ENCODE results near the gene SMAD4. TPM values are rescaled to one million over a fixed set of nuclear protein-coding genes. Genes with fewer than 3 reads are reported as not detected.
"Not testable (repeated sequence)": the region's sequence is repeated elsewhere in the genome, so short reads cannot be mapped to it uniquely, and the experiment has no call there.

Gene SMAD4
- 92.9 and 196 TPM in 2 replicates for total RNA-seq

DNA sequence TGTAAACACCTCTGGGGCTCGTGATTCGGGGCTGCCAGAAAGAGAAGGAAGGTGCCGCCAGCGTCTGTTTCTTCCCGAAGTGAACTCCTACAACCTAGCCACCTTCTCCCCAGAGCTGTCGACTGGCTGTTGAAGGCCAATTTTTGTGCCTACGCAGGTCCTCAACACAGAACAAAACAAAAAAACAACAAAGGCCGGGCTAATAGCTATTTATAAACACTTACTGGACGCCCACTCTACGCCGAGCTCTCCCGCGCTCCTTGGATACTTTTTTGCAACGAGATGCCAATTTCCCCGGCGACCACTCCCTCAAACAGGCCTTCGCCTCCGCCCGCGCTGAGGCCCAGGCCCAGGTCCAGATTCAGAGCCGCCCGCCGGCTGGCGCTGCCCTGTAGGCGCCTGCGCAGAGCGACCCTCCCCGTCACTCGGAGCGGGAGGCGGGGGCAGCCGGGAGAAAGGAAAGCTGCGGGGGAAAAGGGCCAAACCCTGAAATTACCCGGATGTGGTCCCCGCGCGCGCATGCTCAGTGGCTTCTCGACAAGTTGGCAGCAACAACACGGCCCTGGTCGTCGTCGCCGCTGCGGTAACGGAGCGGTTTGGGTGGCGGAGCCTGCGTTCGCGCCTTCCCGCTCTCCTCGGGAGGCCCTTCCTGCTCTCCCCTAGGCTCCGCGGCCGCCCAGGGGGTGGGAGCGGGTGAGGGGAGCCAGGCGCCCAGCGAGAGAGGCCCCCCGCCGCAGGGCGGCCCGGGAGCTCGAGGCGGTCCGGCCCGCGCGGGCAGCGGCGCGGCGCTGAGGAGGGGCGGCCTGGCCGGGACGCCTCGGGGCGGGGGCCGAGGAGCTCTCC, at the start of gene SMAD4:
Gene SMAD4, plus strand, starts transcription at position 520 of the 843 bp plus-strand sequence. CDS start 16,834 bp downstream, outside the sequence.
- peak; percentile 83 for DNase-seq (ENCODE audit: low read depth)

DNA sequence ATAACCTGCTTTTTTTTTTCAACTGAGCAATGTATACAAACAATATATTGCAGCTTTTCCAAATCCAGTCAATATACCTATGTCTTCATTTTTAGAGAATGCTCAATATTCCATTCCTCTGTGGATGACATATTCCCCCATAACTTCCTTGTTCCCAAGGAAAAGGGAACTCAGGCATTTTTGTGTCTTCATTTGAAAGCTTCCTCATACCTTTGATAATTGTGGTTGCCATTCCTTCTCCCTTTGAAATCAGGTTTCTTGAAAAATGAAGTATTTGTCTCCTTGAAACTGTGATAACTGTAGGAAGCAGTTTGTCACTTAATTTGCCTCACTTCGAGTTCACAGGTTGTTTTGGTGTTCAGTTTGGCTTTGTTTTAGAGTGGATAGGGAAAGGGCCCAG, 48.6 kb upstream of the SMAD4 start:
- DNase-seq (ENCODE audit: low read depth): peak; percentile 48

DNA sequence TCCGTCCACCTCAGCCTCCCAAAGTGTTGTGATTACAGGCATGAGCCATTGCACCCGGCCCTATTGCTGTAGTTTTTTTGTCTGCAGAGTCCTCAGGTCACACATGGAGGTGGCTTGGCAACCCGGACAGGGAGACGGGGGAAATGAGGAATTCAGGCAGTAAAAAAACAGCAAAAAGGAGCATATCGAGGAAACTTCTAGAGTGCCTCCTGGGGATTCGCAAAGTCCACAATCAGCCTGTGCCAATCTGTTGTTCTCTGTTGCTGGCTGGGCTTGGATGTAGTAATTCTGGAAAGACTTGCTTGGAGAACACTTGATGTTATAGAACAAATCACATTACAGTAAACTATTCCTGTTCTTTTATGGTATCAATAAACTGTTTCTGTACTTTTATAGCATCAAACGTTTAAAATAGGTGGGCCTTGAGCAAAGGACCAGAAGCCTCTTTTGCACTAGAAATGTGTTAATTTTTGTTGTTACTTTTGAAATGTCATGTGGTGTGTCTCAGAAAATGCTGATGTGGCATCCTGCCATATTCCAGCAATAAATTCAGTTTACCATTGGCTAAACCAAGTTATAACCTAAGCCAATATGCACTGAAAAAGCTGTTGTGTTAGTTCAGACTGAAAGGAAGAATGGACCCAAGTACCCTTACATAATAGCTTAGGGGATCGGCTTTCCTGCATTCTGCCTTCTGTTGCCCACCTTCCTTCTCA, 47.8 kb upstream of the SMAD4 start:
- no peak for DNase-seq (ENCODE audit: low read depth)

DNA sequence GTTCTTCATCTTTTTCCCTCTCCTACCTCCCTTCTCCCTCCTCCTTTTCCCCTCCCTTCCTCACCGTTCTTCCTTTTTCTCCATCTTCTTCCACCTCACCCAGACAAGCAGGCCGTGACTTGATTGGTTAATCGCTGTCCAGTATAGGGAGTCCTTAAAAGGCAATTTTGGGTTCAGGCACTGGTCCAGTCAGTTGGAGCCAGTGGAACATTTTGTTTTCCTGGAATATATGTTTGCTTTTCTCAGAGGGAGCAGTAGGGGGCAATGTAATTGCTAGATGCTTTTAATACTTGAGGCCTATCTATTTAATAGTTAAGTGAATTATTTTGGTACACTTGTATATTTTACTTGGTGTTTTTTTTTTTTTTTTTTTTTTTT, 47.2 kb upstream of the SMAD4 start:
- no peak for DNase-seq (ENCODE audit: low read depth)

GRCh38 chr18:50986360-50987087, 43.5 kb upstream of the SMAD4 start:
- DNase-seq (ENCODE audit: low read depth): peak; percentile 68

DNA sequence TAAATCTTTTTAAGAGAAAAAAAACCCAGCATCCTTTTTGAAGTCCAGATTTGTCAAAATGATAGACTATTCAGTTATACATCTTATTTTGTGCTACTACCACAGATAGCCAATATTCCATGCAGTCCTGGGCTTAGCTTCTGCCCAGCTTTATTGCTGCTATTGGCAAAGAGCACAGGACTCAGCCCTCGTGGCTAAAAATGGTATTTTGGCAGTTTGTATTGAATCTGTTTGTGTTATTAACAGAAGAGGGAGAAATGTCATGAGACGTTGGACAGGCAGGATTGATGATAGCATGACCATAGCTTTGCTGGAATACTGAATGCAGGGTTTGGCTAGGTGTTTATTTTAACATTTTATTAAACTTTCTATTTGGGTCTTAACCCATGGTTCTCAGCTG, 42.8 kb upstream of the SMAD4 start:
- no peak for DNase-seq (ENCODE audit: low read depth)

DNA sequence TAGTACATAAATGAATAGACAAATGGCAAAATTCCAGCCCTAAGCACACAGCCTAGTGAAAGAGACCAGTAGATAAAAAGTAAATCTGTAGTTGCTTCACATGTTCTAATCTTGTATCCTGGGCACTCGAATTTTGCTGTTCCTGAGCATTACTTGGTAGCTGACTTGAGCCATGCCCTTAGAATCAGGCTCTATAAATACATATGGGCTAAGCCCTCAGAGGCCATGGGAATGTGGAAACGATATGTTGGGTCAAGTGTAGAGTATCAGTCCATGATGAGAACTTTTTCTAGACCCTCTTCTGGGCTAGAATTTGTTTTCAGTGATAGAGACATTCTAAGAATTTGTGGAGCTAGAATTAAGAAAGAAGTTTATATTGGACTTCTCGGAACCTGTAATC, 40.3 kb upstream of the SMAD4 start:
- no peak for DNase-seq (ENCODE audit: low read depth)

- no peak for DNase-seq (ENCODE audit: low read depth)
Observed at GRCh38 chr18:50992351-50992762, 37.7 kb upstream of the SMAD4 start.

- no peak for DNase-seq (ENCODE audit: low read depth)
Observed at GRCh38 chr18:50994031-50994430, 36.0 kb upstream of the SMAD4 start.

DNA sequence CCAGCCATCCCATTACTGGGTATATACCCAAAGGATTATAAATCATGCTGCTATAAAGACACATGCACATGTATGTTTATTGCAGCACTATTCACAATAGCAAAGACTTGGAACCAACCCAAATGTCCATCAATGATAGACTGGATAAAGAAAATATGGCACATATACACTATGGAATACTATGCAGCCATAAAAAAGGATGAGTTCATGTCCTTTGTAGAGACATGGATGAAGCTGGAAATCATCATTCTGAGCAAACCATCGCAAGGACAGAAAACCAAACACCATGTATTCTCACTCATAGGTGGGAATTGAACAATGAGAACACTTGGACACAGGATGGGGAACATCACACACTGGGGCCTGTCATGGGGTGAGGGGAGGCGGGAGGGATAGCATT, 26.8 kb upstream of the SMAD4 start:
- DNase-seq (ENCODE audit: low read depth): not testable (repeated sequence)

- no peak for DNase-seq (ENCODE audit: low read depth)
Observed at GRCh38 chr18:51006061-51006818, 23.8 kb upstream of the SMAD4 start.

DNA sequence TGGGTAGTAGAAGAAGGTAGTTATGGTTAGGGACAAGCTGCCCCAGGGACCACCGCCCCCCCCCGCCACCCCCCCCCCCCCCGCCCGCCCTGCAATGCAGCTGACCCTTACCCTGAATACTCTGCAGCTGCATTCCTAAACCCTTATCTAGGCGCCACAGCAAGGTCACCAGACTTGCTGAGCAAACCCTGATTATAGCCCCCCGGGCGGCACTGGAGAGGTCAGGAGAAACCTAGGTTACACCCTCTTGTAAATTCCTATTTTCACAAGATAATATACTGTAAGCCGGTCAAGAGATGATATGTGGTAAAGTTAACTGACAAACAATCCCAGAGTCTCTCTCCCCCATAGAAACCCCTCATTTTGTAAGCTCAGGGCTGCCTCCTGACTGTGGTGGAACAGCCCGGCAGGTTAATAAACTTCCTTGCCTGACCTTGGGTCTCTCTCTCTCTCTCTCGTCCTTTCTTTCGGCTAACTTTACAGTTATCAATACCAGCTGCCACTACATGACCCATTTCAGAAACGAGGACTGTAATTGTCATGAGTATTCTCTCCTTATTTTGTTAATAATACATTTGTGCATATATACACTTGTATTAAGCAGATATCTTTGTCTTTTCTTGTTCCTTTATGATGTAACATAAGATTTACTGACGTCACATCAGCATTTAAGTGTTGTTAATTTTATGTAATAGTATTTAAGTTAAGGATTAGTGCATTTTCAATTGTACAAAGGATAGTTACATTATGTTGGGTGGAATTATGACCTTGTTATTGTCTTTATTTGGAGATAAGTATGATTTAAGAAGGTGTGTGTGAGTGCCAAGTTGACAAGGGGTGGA, 22.8 kb upstream of the SMAD4 start:
- no peak for DNase-seq (ENCODE audit: low read depth)

DNA sequence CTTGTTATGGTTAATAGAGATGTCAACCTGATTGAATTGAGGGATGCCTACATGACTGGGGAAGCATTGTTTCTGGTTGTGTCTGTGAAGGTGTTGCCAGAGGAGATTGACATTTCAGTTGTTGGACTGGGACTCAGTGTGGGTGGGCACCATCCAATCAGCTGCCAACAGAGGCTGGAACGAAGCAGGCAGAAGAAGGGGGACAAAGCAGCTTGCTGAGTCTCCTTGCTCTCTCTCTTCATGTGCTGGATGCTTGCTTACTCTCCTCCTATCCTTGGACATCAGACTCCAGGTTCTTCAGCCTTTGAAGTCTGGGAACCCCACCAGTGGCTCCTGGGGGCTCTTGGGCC, 22.2 kb upstream of the SMAD4 start:
- no peak for DNase-seq (ENCODE audit: low read depth)

GRCh38 chr18:51009072-51009471, 20.9 kb upstream of the SMAD4 start:
- peak; percentile 27 for DNase-seq (ENCODE audit: low read depth)

GRCh38 chr18:51010218-51010617, 19.8 kb upstream of the SMAD4 start:
- no peak for DNase-seq (ENCODE audit: low read depth)

DNA sequence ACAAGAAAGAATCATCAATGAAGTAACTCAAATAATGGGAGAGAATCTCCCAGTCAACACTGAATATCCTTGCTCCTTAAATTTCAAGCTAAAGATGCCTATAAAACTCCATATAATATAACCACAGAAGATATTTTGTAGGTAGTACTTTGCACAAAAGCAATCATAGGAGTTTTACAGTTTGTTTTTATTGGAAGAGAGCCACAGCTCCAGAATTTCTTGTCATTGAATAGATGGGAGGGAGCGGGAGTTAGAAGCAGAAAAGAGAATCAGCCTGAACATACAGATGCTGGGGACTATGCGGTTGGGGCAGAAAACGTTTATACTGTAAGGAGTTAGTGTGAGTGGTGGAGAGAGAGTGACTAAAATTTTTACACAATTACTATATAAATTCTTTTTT, 18.3 kb upstream of the SMAD4 start:
- DNase-seq (ENCODE audit: low read depth): no peak

DNA sequence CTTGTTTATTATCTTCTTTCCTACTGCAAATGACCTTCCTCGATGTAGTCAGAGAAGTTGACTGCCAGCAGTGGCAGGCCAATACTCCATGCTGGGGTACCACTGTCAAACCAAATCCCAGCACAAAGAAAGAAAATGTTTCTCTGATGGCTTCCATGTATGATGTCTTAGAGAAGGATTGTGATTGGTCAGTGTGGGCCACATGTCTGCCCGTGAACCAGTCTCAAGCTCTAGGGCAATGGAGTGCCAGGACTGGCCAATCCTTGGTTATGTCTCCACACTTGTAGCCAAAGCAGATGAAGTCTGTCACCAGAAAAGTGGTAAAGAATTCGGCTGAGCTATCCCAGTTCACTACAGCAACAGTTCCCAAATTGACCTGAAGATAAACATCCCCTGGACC, 17.6 kb upstream of the SMAD4 start:
- no peak for DNase-seq (ENCODE audit: low read depth)

- DNase-seq (ENCODE audit: low read depth): no peak
Observed at GRCh38 chr18:51013259-51013658, 16.8 kb upstream of the SMAD4 start.

DNA sequence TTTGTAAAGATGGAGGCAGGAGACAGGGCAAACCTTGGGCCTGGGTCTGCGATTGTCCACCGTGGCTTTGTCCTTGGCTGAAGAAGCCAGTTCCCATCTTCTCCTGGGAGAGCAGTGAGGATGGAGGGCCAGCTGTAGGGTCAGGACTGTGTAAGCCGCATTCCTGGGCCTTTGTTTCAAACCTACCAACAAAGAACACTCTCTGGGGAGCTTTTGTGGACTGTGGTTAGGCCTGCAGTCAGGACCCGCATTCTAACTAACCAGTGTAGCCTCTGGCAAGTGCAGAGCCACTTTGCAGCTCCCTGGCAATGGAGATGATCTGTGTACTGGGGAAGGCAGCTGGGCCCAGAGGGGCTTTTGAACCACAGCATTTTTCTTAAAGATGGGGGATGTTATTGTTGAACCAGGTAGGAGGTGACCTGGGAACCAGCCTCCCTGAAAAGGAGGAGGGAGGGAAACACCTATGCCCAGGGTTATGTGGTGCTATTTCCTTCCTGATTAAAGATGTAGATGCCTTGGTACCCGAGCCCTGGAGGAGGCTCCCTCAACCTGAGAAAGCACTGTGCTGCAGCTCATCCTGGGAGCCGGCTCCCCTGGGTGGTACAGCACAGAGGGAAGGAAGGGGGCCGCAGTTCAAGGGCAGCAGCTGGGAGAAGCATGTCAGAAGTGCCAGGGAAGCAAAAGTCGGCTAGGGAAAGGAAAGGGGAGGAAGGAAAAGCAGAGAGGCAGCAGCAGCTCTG, 12.7 kb upstream of the SMAD4 start:
- no peak for DNase-seq (ENCODE audit: low read depth)

- DNase-seq (ENCODE audit: low read depth): no peak
Observed at GRCh38 chr18:51020536-51020935, 9.5 kb upstream of the SMAD4 start.
